Measurements from ENCODE around the gene RAPGEF2.

The RAPGEF2 gene

GRCh38 chr4:159163521-159163920 lies 60.6 kb downstream of the RAPGEF2 start:
- H3K4me1 ChIP-seq (ENCODE audit: control insufficient read depth, insufficient read depth, low read length) = 0 out of 2 replicates have a peak, but pooled peaks cover 5% of the 10 kb centered on the region
- no peak overlapping the region for H3K27ac ChIP-seq (ENCODE audit: extremely low read depth, low read depth, low read length)
- no peak overlapping the region for H3K4me3 ChIP-seq (ENCODE audit: low read depth, low read length)
- H3K9me3 ChIP-seq (ENCODE audit: control insufficient read depth, insufficient read depth, low read depth, low read length) = no peaks in the 10 kb centered on the region
- TF ChIP-seq KLF9 (tag by site-specific recombination; IDR thresholded peaks at IDR 0.05; ENCODE audit: low read depth) (no peak), SP2 (tag by site-specific recombination; IDR thresholded peaks at IDR 0.05) (no peak), ZFP41 (tag by site-specific recombination; IDR thresholded peaks at IDR 0.05; ENCODE audit: borderline replicate concordance) (no peak), ZNF548 (tag by site-specific recombination; IDR thresholded peaks at IDR 0.05) (no peak), ZNF488 (tag by site-specific recombination; IDR thresholded peaks at IDR 0.05) (no peak), ZNF311 (tag by site-specific recombination; IDR thresholded peaks at IDR 0.05; ENCODE audit: borderline replicate concordance) (no peak), ZNF513 (tag by site-specific recombination; IDR thresholded peaks at IDR 0.05) (no peak), PRDM2 (tag by site-specific recombination; IDR thresholded peaks at IDR 0.05; ENCODE audit: borderline replicate concordance) (no peak), ZNF561 (tag by site-specific recombination; IDR thresholded peaks at IDR 0.05; ENCODE audit: borderline replicate concordance) (no peak)
- no peaks in the 10 kb centered on the region for H3K36me3 ChIP-seq (ENCODE audit: control insufficient read depth in 2 of 2, insufficient read depth in 1 of 2, low read length in 2 of 2)
- ChIA-PET CTCF (no interaction called here), POLR2A (no interaction called here)

DNA sequence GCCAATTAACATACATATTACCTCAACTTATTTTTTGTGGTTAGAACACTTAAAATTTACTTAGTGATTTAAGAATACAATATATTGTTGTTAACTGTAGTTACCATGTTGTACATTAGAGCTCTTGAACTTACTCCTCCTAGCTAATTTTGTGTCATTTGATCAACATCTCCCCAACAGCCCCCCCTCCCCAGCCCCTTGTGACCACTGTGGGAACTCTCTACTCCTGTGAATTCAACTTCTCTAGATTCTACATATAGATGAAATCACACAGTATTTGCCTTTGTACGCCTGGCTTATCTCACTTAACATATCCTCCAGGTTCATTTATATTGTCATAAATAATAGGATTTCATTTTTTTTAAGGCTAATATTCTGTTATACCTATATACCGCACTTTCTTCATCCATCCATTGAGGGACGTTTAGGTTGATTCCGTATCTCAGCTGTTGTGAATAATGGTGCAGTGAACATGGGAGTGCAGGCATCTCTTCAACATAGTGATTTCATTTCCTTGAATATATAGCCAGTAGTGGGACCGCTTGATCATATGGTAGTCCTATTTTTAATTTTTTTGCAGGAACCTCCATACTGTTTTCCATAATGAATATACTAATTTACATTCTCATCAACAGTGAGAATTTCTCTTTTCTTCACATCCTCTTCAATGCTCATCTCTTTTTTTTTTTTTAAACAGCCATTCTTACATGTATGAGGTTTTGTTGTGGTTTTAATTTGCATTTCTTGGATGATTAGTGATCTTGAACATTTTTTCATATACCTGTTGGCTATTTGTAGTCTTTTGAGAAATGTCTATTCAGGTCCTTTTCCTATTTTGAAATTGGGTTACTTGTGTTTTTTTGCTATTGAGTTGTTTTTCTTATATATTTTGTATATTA lies 66.8 kb downstream of the RAPGEF2 start:
- POLR2A ChIA-PET = no interaction called here
- H3K27ac ChIP-seq (ENCODE audit: extremely low read depth, low read depth, low read length) = no peak overlapping the region
- no peak overlapping the region for H3K4me3 ChIP-seq (ENCODE audit: low read depth, low read length)
- TF ChIP-seq PRDM6 (tag by site-specific recombination; IDR thresholded peaks at IDR 0.05) (no peak), ZNF239 (tag by site-specific recombination; IDR thresholded peaks at IDR 0.05) (no peak), ZNF529 (tag by site-specific recombination; IDR thresholded peaks at IDR 0.05; ENCODE audit: insufficient replicate concordance) (no peak), TCF7L2 (IDR thresholded peaks at IDR 0.05; ENCODE audit: borderline replicate concordance, low read depth, low read length) (no peak)
- no peaks in the 10 kb centered on the region for H3K36me3 ChIP-seq (ENCODE audit: control insufficient read depth in 2 of 2, insufficient read depth in 1 of 2, low read length in 2 of 2)
- H3K4me1 ChIP-seq (ENCODE audit: control insufficient read depth, insufficient read depth, low read length) = no peaks in the 10 kb centered on the region
- no peaks in the 10 kb centered on the region for H3K9me3 ChIP-seq (ENCODE audit: control insufficient read depth, insufficient read depth, low read depth, low read length)
- CTCF ChIA-PET = interaction anchor here (0.7 kb wide), 1 partner anchor 204 kb away, joined by 3 read pairs; no protein-coding TSS in a partner anchor

Measured in HEK293 (cell line).